ACC112 (cell line): Measurements from ENCODE around the gene SP8.
A peak's percentile ranks its signal among the peaks of the same experiment; 100 is the strongest.

Source experiments
- H2AFZ ChIP-seq: fragments of 200-600 bp; sonication (generic); one replicate; pipeline ENCODE4 v1.6.0; 2017; ENCODE audit warnings: antibody characterized with exemption, low read length; ENCODE audit not compliant: unreplicated experiment
- H3K27ac ChIP-seq: fragments of 200-600 bp; sonication (generic); 2 replicates; pipeline ENCODE4 v1.5.1; 2014; ENCODE audit warnings: low read depth, mild to moderate bottlenecking, antibody characterized with exemption, low read length, moderate library complexity
- H3K27me3 ChIP-seq: fragments of 200-600 bp; sonication (generic); 2 replicates; pipeline ENCODE4 v1.6.1; 2014; ENCODE audit warnings: mild to moderate bottlenecking, antibody characterized with exemption, low read length, moderate library complexity, mixed read lengths; ENCODE audit not compliant: insufficient read depth
- H3K36me3 ChIP-seq: fragments of 200-600 bp; sonication (generic); 2 replicates; pipeline ENCODE4 v1.6.1; 2016; ENCODE audit warnings: mild to moderate bottlenecking, antibody characterized with exemption, low read length, moderate library complexity, mixed read lengths; ENCODE audit not compliant: insufficient read depth
- H3K4me1 ChIP-seq: fragments of 200-600 bp; sonication (generic); one replicate; pipeline ENCODE4 v1.6.1; 2016; ENCODE audit warnings: low read length, mixed read lengths; ENCODE audit not compliant: insufficient read depth, unreplicated experiment, control insufficient read depth
- H3K4me3 ChIP-seq: fragments of 200-600 bp; sonication (generic); 2 replicates; pipeline ENCODE4 v1.5.1; 2014; ENCODE audit warnings: mild to moderate bottlenecking, low read depth, low read length
- H3K79me2 ChIP-seq: fragments of 200-600 bp; sonication (generic); one replicate; pipeline ENCODE4 v1.6.0; 2016; ENCODE audit warnings: low read length; ENCODE audit not compliant: control insufficient read depth, unreplicated experiment, insufficient read depth

Gene SP8

GRCh38 chr7:20816372-20816959, 29.8 kb upstream of the SP8 start:
- Histone ChIP-seq H3K79me2 (no peaks in the 10 kb centered on the region), H3K4me1 (no peaks in the 10 kb centered on the region), H3K36me3 (no peaks in the 10 kb centered on the region), H3K27me3 (no peaks in the 10 kb centered on the region), H2AFZ (no peak overlapping the region), H3K4me3 (no peak overlapping the region), H3K27ac (no peak overlapping the region)

GRCh38 chr7:20804345-20804744, 17.7 kb upstream of the SP8 start:
- no peak overlapping the region for H3K27ac ChIP-seq
- H3K79me2 ChIP-seq = no peaks in the 10 kb centered on the region
- H3K36me3 ChIP-seq = no peaks in the 10 kb centered on the region
- H3K27me3 ChIP-seq = peaks cover 24% of the 10 kb centered on the region
- no peak overlapping the region for H3K4me3 ChIP-seq
- no peak overlapping the region for H2AFZ ChIP-seq
- no peaks in the 10 kb centered on the region for H3K4me1 ChIP-seq

GRCh38 chr7:20799566-20800366, 13.1 kb upstream of the SP8 start:
- H3K4me1 ChIP-seq = no peaks in the 10 kb centered on the region
- H3K36me3 ChIP-seq = no peaks in the 10 kb centered on the region
- H3K27me3 ChIP-seq = peaks cover 65% of the 10 kb centered on the region
- H3K4me3 ChIP-seq = no peak overlapping the region
- no peak overlapping the region for H3K27ac ChIP-seq
- no peak overlapping the region for H2AFZ ChIP-seq
- H3K79me2 ChIP-seq = no peaks in the 10 kb centered on the region

DNA sequence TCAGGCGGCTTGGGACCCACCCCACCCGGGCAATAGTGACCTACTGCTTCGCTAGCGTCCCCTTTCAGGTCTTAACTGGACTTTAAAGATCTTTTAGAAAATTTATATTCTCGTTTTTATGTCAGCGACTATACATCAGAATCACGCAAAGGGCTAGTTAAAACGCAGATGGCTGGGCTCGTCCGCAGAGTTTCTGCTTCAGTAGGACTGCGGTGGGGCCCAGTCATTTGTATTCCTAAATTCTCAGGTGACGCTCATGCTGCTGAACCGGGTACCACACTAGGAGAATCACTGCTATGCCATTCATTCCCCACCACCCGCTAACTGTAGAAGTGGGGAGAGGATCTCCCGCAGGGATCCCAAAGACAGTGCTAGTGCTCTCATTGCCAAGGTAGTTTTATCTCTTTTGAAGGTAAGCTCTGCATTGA, 12.0 kb upstream of the SP8 start:
- H3K27me3 ChIP-seq = peaks cover 75% of the 10 kb centered on the region
- H2AFZ ChIP-seq = no peak overlapping the region
- H3K4me1 ChIP-seq = no peaks in the 10 kb centered on the region
- no peaks in the 10 kb centered on the region for H3K36me3 ChIP-seq
- H3K4me3 ChIP-seq = peak overlapping the region; percentile 73
- H3K27ac ChIP-seq = no peak overlapping the region
- no peaks in the 10 kb centered on the region for H3K79me2 ChIP-seq

DNA sequence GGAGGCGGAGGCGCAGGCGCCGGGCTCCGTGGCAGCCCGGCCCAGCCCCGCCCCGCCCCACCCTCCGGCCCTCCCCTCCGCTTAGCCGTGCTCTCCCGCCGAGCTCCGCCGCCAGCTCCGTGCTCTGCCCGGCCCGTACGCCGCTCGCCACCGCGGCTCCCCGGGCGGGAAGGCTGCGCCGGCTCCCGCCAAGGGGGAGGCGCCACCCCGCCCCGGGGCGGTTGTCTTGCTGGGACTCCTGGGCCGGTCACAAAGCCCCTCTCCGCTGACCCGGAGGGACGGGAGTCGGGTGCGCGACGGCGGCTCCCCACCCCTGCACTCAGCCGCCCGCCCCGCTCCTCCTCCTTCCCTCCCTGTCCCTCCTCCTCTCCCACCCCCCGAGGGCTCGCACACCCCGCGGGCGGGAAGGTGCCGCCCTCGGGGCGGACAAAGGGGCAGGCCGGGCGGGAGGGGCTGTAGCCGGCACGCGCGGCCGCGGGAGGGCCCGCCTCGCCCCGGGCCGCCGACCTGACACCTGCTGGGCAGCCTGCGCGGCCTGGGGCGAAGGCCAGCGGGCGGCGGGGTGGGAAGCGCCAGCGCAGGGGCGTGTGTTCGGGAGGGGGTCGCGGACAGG, 11.5 kb upstream of the SP8 start:
- Histone ChIP-seq H3K36me3 (no peaks in the 10 kb centered on the region), H3K4me1 (no peaks in the 10 kb centered on the region), H2AFZ (no peak overlapping the region), H3K27me3 (peaks cover 80% of the 10 kb centered on the region), H3K79me2 (no peaks in the 10 kb centered on the region), H3K27ac (no peak overlapping the region), H3K4me3 (peak overlapping the region; percentile 73)

DNA sequence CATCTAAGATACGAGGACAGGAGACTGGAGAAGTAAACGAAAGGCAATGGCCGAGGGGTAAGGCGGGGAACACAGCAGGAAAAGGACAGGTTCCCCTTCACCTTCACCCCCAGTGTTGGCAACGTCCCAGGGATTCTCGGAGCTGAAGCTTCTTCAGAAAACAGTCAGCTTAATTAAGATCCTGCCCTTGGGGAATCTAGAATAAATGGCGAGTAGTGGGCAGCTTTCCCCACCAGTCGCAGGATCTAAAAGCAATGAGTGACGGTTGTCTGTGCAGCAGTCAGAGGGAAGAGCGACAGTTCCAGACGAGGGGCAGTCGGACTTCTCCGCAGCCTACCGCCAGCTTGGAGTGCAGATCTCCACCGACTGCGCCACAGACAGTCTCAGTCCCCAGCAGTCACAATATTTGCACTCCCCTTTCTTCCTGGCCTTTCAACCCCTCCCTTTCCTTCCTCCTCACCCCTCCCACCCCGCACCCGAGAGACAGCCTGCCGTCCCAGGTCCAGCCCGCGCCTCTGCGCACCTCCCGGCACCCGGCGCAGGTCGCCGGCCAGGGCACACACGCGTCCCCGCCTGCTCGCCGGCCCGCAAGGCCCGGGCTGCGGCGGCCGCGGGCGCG, 10.9 kb upstream of the SP8 start:
- no peaks in the 10 kb centered on the region for H3K4me1 ChIP-seq
- H3K27ac ChIP-seq = no peak overlapping the region
- peaks cover 87% of the 10 kb centered on the region for H3K27me3 ChIP-seq
- peak overlapping the region; percentile 25 for H2AFZ ChIP-seq
- H3K79me2 ChIP-seq = no peaks in the 10 kb centered on the region
- H3K4me3 ChIP-seq = peak overlapping the region; percentile 73
- no peaks in the 10 kb centered on the region for H3K36me3 ChIP-seq

DNA sequence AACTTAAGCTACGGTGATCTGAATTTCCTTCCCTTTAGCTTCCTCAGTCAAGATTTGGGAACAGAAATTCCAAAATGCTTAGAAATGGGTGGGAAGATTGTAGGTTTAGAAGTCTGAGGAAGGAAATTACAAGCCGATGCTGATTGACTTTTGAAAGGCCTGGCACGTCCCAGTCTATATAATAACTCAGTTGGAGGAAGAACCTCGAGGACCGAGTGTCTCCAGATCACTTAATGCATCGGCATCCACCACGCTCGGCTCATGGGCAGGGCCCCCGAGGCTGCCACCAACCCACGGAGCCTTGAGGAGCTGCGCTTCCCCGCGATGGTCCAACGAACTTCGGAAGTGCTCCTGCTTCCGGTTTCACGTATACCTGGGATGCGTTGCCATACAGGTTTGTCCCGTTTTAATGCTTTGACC, 10.4 kb upstream of the SP8 start:
- Histone ChIP-seq H3K27me3 (peaks cover 92% of the 10 kb centered on the region), H3K4me3 (peak overlapping the region; percentile 73; the same call in 1 of the 2 replicates), H3K4me1 (no peaks in the 10 kb centered on the region)

DNA sequence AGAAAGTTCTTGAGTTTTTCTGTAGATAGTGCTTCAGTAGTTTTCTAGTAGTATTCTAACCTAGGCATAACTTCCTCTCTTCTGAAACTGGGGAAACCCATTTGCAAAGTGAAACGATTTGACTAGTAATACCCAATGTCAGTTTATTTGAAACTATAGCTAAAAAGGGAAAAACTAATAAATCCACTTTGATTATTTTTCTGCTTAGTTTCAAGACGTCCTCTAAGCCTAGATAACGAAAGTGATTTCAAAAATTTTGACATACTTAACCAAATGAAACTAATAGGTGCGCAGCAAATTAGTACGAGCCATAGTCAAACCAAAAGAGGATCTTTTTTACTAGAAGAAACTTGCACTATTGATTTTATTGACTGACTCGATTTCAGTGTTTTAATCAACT, 9.8 kb upstream of the SP8 start:
- Histone ChIP-seq H3K27me3 (peaks cover 97% of the 10 kb centered on the region), H3K4me1 (no peaks in the 10 kb centered on the region), H2AFZ (no peak overlapping the region), H3K4me3 (peak overlapping the region; percentile 32; the same call in 1 of the 2 replicates), H3K36me3 (no peaks in the 10 kb centered on the region), H3K79me2 (no peaks in the 10 kb centered on the region), H3K27ac (no peak overlapping the region)

More for the DNA sequence above, 10.4 kb upstream of the SP8 start:
- Histone ChIP-seq H3K79me2 (no peaks in the 10 kb centered on the region), H3K27ac (no peak overlapping the region), H2AFZ (no peak overlapping the region), H3K36me3 (no peaks in the 10 kb centered on the region)

- Histone ChIP-seq H3K36me3 (no peaks in the 10 kb centered on the region), H3K4me3 (no peak overlapping the region), H3K79me2 (no peaks in the 10 kb centered on the region), H2AFZ (no peak overlapping the region), H3K27me3 (peaks cover 97% of the 10 kb centered on the region), H3K27ac (no peak overlapping the region), H3K4me1 (no peaks in the 10 kb centered on the region)
These were observed 9.2 kb upstream of the SP8 start for GRCh38 chr7:20795881-20796280.

DNA sequence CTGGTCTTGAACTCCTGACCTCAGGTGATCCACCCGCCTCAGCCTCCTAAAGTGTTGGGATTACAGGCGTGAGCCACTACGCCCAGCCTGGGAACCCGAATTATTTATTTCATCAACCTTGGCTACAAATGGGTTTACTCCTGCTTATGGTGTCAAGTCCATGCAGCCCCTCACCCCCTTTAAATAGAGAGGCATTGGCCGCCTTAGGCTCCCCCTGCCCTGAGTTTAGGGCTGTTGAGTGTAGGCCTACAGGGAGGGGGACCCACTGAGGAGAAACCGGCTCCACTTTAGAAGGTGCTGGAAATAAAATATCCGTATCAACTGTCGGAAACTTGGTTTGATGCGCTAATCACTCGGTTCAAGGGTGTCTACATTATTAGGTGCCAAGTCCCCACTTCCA, 8.7 kb upstream of the SP8 start:
- peaks cover 96% of the 10 kb centered on the region for H3K27me3 ChIP-seq
- no peaks in the 10 kb centered on the region for H3K79me2 ChIP-seq
- no peaks in the 10 kb centered on the region for H3K36me3 ChIP-seq
- no peaks in the 10 kb centered on the region for H3K4me1 ChIP-seq
- H2AFZ ChIP-seq = no peak overlapping the region
- H3K27ac ChIP-seq = no peak overlapping the region
- H3K4me3 ChIP-seq = no peak overlapping the region
